Measurements from ENCODE around the gene BEND5.

The BEND5 gene

DNA sequence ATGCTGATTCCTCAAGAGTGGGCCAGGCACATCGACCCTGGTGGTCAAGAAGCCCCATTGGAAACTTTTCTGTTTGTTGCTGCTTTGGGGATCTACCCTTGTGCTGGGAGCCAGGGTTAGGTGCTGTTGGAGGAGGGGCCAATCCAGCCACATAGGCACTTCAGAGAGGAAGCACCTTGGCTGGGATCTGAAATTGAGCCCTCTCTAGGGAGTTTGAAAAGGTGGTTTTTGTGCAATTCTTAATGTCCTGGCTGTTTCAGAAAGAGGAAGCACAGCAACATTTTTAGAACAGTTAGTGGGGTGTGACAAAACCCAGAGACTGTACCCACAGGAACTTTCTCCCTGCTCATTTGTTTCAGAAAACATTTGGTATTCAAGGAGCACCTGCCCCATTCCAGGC, 17.2 kb upstream of the BEND5 start:
- Histone ChIP-seq H3K27me3 (no peaks in the 10 kb centered on the region), H3K4me2 (peak overlapping the region; percentile 75), H4K20me1 (no peaks in the 10 kb centered on the region), H3K9me3 (peaks cover 8% of the 10 kb centered on the region), H3K36me3 (no peaks in the 10 kb centered on the region), H3K27ac (peak overlapping the region; percentile 91), H3K4me1 (peaks cover 78% of the 10 kb centered on the region), H3K9ac (peak overlapping the region; percentile 61), H3K4me3 (peak overlapping the region; percentile 12; the same call in 1 of the 2 replicates)
- TF ChIP-seq Cebpa-rat (IDR thresholded peaks at IDR 0.05): peak; percentile 64; the same call in 1 of the 2 replicates

DNA sequence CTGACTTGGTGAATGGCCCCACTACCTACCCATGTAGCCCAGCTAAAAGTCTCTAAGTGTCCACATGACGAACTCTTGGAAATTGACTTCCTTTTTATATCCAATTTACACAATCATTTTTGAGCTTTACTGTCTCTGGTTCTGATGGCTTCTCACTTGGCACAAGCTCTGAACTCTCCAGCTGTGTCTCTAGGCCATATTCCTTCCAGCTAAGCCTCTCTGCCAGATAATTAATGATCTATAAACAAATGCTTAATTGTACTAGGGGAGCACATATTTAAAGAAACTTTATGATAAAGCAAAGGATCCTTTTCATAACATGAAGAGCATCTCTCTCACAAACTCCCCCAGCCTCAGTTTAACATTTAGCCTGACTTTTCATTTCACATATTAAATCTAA, 16.3 kb upstream of the BEND5 start:
- H3K4me1 ChIP-seq: peaks cover 78% of the 10 kb centered on the region
- H3K4me2 ChIP-seq: peak overlapping the region; percentile 75
- H3K36me3 ChIP-seq: no peaks in the 10 kb centered on the region
- H3K9me3 ChIP-seq: peaks cover 5% of the 10 kb centered on the region
- peak overlapping the region; percentile 91 for H3K27ac ChIP-seq
- no peak overlapping the region for H3K4me3 ChIP-seq
- no peaks in the 10 kb centered on the region for H3K27me3 ChIP-seq
- TF ChIP-seq Cebpa-rat (IDR thresholded peaks at IDR 0.05): no peak
- peak overlapping the region; percentile 61 for H3K9ac ChIP-seq
- no peaks in the 10 kb centered on the region for H4K20me1 ChIP-seq

DNA sequence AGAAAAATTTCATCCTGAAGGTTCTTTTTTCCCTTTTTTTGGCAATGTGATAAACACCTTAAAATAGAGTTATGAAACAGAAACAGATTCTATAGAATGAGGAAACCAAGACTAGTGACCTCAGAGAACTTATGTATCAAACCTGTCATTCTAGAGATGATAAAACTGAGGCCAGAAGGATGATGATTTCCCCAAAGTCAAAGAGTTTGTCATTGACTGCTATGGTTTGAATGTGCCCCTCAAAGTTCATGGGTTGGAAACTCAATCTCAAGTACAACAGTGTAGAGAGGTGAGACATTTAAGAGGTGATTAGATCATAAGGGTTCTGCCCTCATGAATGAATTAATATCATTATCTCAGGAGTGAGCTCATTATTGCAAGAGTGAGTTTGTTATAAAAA, 13.7 kb upstream of the BEND5 start:
- Histone ChIP-seq H3K36me3 (no peaks in the 10 kb centered on the region), H3K9ac (no peak overlapping the region), H3K9me3 (no peaks in the 10 kb centered on the region), H3K27me3 (no peaks in the 10 kb centered on the region), H3K4me1 (peaks cover 61% of the 10 kb centered on the region), H3K27ac (peak overlapping the region; percentile 58; the same call in 1 of the 2 replicates), H3K4me3 (no peak overlapping the region), H4K20me1 (no peaks in the 10 kb centered on the region), H3K4me2 (peak overlapping the region; percentile 24; the same call in 1 of the 2 replicates)
- no peak for TF ChIP-seq Cebpa-rat (IDR thresholded peaks at IDR 0.05)

DNA sequence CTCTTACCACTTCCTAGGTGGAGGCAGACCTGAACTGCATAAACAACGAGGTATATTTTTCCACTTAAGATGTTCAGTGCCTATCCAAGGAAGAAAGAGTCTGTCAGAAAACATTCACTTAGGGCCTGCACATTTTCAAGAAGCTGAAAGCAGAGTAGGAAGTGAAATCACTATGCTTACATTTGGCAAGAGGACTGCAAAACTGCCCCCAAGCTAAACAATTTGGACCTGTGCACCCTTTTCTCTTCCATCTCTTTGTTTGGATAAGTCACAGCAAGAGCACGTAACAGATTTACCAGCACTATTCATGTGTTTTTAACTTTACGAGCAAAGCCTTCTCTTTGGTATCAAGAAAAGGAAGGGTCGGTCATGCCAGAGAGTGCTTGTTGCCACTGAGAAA, 13.2 kb upstream of the BEND5 start:
- Histone ChIP-seq H3K4me3 (no peak overlapping the region), H3K4me2 (peak overlapping the region; percentile 24; the same call in 1 of the 2 replicates), H3K4me1 (peaks cover 56% of the 10 kb centered on the region)

DNA sequence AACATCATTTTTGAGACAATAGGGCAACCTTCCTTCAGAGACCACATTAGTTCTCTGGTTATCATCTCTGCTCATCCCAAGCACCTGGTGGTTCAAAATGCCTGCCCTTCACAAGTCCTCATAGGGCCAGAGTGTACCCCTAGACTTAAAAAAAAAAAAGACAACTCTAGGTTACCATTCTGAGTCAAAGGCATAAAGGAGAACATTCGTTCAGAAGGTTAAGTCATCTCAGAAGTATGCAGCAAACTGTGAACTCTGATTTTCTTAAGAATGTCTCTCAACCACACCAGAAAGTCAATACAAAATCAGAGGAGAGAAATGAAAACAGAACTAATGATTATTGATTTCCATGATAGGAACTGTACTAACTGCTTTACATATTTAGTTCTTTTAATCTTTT, 9.2 kb upstream of the BEND5 start:
- TF ChIP-seq Cebpa-rat (IDR thresholded peaks at IDR 0.05): no peak
- Histone ChIP-seq H3K9ac (no peak overlapping the region), H3K4me1 (peaks cover 15% of the 10 kb centered on the region), H3K27ac (no peak overlapping the region), H3K27me3 (no peaks in the 10 kb centered on the region), H3K4me3 (no peak overlapping the region), H4K20me1 (no peaks in the 10 kb centered on the region), H3K36me3 (no peaks in the 10 kb centered on the region), H3K9me3 (no peaks in the 10 kb centered on the region), H3K4me2 (no peak overlapping the region)

More for the DNA sequence above, 13.2 kb upstream of the BEND5 start:
- TF ChIP-seq Cebpa-rat (IDR thresholded peaks at IDR 0.05): no peak
- Histone ChIP-seq H3K36me3 (no peaks in the 10 kb centered on the region), H4K20me1 (no peaks in the 10 kb centered on the region), H3K27ac (peak overlapping the region; percentile 58), H3K9me3 (no peaks in the 10 kb centered on the region), H3K9ac (no peak overlapping the region; the same call in 1 of the 2 replicates), H3K27me3 (no peaks in the 10 kb centered on the region)

DNA sequence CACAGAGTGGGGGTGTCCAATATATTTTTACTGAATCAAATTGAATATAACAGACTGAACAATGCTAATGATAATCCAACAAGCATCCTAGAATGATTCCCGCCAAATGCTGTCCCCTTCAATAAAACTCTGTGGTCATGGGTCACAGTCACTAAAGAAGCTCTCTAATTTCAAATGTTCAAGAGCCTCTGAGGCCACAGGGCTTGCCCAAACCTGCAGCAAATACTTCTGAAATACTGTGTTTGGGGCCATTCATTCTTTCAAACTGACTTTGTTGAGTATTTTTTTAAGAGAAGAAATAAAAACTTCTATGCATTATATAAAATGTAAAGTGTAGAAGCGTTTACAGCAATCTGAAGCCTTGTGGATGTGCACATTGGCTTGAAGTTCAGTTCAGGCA, 7.6 kb upstream of the BEND5 start:
- TF ChIP-seq Cebpa-rat (IDR thresholded peaks at IDR 0.05): no peak
- Histone ChIP-seq H3K4me3 (no peak overlapping the region), H3K9ac (no peak overlapping the region), H3K27ac (no peak overlapping the region), H3K4me1 (peaks cover 4% of the 10 kb centered on the region; the same call in 1 of the 2 replicates), H3K9me3 (no peaks in the 10 kb centered on the region), H3K4me2 (no peak overlapping the region), H4K20me1 (no peaks in the 10 kb centered on the region), H3K27me3 (no peaks in the 10 kb centered on the region), H3K36me3 (no peaks in the 10 kb centered on the region)

DNA sequence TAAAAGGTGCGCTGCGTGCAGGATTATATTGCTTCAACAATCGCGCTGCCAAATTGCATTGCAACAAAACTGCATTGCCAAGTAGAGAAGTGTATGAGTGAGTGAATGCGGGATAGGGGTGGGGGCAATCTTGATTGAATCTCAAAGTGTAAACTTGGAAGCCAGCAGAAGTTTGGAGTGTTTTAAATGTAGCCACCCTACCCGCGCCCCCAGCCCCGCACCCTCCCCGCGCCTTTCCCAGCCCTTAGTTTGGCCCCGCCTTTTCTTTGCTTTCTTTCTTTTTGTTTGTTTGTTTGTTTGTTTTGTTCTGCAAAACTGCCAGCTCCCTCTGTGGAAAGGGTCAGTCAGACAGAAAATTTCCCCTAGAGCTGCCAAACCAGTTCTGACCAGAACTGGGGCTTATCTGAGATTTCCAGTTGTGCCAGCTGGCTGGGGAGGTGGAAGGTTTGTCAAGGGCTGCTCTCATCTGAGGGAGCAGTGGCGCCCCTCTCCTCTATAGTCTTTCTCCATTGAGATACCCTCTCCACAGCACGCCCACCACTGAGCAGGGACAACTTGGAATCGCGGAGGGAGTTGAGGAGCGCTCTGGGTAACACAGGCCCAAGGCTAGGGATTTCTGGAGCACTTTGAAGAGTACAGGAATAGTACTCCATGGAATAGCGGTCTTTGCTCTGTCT, 666 bp upstream of the BEND5 start:
- Histone ChIP-seq H3K27ac (peak overlapping the region; percentile 79), H3K4me1 (peaks cover 58% of the 10 kb centered on the region), H3K4me2 (peak overlapping the region; percentile 90), H4K20me1 (peaks cover 38% of the 10 kb centered on the region), H3K4me3 (peak overlapping the region; percentile 77), H3K9ac (peak overlapping the region; percentile 89), H3K36me3 (peaks cover 26% of the 10 kb centered on the region), H3K9me3 (no peaks in the 10 kb centered on the region), H3K27me3 (no peaks in the 10 kb centered on the region)
- no peak for TF ChIP-seq Cebpa-rat (IDR thresholded peaks at IDR 0.05)

DNA sequence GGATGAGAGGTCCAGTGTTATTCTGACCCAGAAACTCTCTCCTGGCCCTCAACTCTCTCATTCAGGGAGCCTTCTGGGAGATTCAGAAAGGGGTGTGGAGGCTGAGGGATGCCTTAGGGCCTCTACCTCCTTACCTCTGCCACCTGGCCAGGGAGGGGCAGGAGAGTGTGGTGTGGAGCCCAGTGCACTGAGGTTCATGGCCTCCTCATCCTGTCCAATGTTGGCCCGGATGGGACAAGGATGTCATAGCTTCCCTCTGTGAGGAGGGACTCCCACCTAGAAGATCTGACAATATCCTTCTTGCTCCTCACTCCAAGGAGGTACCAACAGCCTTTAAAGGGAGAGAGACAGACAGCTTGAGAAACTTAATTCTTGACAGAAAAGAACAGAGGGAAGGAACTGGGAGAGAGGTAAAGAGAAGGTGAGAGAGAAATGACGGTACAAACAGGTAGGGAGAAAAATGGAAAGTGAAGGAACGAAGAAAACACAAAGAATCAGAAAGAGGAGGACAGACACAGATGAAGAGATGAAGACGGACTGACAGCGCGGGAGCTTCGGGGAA, 779 bp downstream of the BEND5 start:
- Histone ChIP-seq H3K4me3 (peak overlapping the region; percentile 77), H3K27me3 (no peaks in the 10 kb centered on the region), H3K36me3 (peaks cover 40% of the 10 kb centered on the region), H3K9ac (peak overlapping the region; percentile 89), H3K9me3 (no peaks in the 10 kb centered on the region), H3K4me1 (peaks cover 73% of the 10 kb centered on the region), H4K20me1 (peaks cover 52% of the 10 kb centered on the region), H3K27ac (peak overlapping the region; percentile 83), H3K4me2 (peak overlapping the region; percentile 89)
- no peak for TF ChIP-seq Cebpa-rat (IDR thresholded peaks at IDR 0.05)

DNA sequence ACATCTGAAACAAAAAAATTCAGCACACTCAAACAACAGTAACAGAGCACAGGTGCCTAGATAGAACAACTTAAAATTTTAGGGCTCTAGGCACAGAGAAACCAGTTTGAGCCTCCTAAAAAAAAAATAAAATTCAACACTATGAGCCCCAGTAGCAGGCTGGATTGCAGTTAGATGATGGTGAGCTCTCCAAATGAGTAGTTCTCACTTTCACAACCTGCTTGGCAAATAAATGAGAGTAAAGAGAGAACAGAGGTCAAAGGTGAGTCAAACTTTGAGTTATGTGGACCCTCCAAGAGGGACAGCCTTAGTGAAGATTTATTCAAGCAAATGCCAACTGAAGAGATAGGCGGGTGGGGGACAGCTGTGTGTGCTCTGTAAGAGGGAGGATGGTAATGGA, 3.6 kb downstream of the BEND5 start:
- Histone ChIP-seq H3K9ac (no peak overlapping the region), H3K9me3 (no peaks in the 10 kb centered on the region), H3K27me3 (no peaks in the 10 kb centered on the region), H3K4me2 (peak overlapping the region; percentile 89), H4K20me1 (peaks cover 75% of the 10 kb centered on the region), H3K4me3 (no peak overlapping the region), H3K36me3 (peaks cover 63% of the 10 kb centered on the region), H3K4me1 (peaks cover 85% of the 10 kb centered on the region), H3K27ac (no peak overlapping the region)
- no peak for TF ChIP-seq Cebpa-rat (IDR thresholded peaks at IDR 0.05)

DNA sequence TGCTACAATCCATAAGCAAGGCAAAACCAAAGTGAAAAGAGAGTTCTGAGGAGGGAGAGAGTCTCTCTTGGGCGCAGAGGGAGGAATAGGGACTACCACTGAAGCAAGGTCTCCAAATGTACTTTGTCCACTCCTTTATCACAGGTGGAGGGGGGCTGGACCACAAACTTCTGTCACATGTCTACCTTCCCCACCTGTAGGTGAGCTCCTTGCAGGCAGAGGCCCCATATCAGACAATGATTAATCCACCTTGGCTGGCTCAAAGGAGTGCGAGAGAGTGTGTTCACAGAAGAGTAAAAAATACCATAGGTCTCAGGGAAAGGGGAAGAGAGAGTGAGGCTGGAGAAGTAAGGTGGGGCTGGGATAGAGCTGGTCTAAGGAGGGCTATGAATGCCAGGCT, 4.5 kb downstream of the BEND5 start:
- H3K4me2 ChIP-seq: peak overlapping the region; percentile 10; the same call in 1 of the 2 replicates
- peaks cover 71% of the 10 kb centered on the region for H3K36me3 ChIP-seq
- H3K4me1 ChIP-seq: peaks cover 87% of the 10 kb centered on the region
- no peak overlapping the region for H3K4me3 ChIP-seq
- no peak for TF ChIP-seq Cebpa-rat (IDR thresholded peaks at IDR 0.05)
- H3K27ac ChIP-seq: no peak overlapping the region; the same call in 1 of the 2 replicates
- peaks cover 2% of the 10 kb centered on the region; the same call in 1 of the 2 replicates for H3K9me3 ChIP-seq
- H3K9ac ChIP-seq: no peak overlapping the region
- no peaks in the 10 kb centered on the region for H3K27me3 ChIP-seq
- peaks cover 75% of the 10 kb centered on the region for H4K20me1 ChIP-seq
